Kasumi-1 (cell line): ENCODE data around the gene IFI30.
A peak's percentile ranks its signal among the peaks of the same experiment; 100 is the strongest.
"Not testable (repeated sequence)": the region's sequence is repeated elsewhere in the genome, so short reads cannot be mapped to it uniquely, and the experiment has no call there.

Source experiments
- DNase-seq, 2 experiments: peaks; one replicate each; lab custom pipeline; 2025; lab: John Stamatoyannopoulos, UW

The IFI30 gene

GRCh38 chr19:18203408-18203862 lies 29.8 kb downstream of the IFI30 start:
- DNase-seq = peak in 1 of 2 experiments; percentile 46

- DNase-seq = peak; percentile 99
Observed at GRCh38 chr19:18203863-18204393, 30.3 kb downstream of the IFI30 start, which contains the start of gene RAB3A. RAB3A (minus strand) TSS chr19:18204042; CDS start chr19:18202740, 1,302 bp downstream.

- DNase-seq = peak; percentile 87 to 93
Observed at GRCh38 chr19:18204394-18205199, 31.0 kb downstream of the IFI30 start.

- peak; percentile 64 to 70 for DNase-seq
Observed at GRCh38 chr19:18205200-18205892, 31.7 kb downstream of the IFI30 start.

- DNase-seq = no peak
Observed at GRCh38 chr19:18206018-18206417, 32.4 kb downstream of the IFI30 start.

- peak; percentile 18 to 37 for DNase-seq
Observed at GRCh38 chr19:18208098-18208951, 34.7 kb downstream of the IFI30 start.

- not testable (repeated sequence) for DNase-seq
Observed at GRCh38 chr19:18209912-18210311, 36.3 kb downstream of the IFI30 start.

GRCh38 chr19:18211683-18212082 lies 38.1 kb downstream of the IFI30 start:
- no peak for DNase-seq

- no peak for DNase-seq
Observed at GRCh38 chr19:18214779-18215433, 41.3 kb downstream of the IFI30 start.

- no peak for DNase-seq
Observed at GRCh38 chr19:18216789-18217188, 43.2 kb downstream of the IFI30 start.

- DNase-seq = no peak
Observed at GRCh38 chr19:18218159-18218558, 44.5 kb downstream of the IFI30 start.

GRCh38 chr19:18218600-18218999 lies 45.0 kb downstream of the IFI30 start:
- no peak for DNase-seq

GRCh38 chr19:18219911-18220631 lies 46.5 kb downstream of the IFI30 start:
- no peak for DNase-seq

GRCh38 chr19:18220632-18221275 lies 47.1 kb downstream of the IFI30 start:
- DNase-seq = no peak

GRCh38 chr19:18221815-18222725 lies 48.5 kb downstream of the IFI30 start:
- no peak for DNase-seq

- peak; percentile 32 to 56 for DNase-seq
Observed at GRCh38 chr19:18223860-18224524, 50.4 kb downstream of the IFI30 start.

GRCh38 chr19:18224525-18225354 lies 51.1 kb downstream of the IFI30 start:
- DNase-seq = peak; percentile 95 to 98

- no peak for DNase-seq
Observed at GRCh38 chr19:18225355-18225701, 51.7 kb downstream of the IFI30 start.
